HG03442 (cell line): ENCODE results near the gene SBK3.
"Not testable (repeated sequence)": the region's sequence is repeated elsewhere in the genome, so short reads cannot be mapped to it uniquely, and the experiment has no call there.

ENCODE experiments used
- ATAC-seq: cut with Tn5 transposase; IDR thresholded peaks from one replicate; pipeline ENCODE4 v1.9.1; 2021; ENCODE audit warnings: mild to moderate bottlenecking, moderate library complexity; ENCODE audit not compliant: unreplicated experiment

SBK3 gene

DNA sequence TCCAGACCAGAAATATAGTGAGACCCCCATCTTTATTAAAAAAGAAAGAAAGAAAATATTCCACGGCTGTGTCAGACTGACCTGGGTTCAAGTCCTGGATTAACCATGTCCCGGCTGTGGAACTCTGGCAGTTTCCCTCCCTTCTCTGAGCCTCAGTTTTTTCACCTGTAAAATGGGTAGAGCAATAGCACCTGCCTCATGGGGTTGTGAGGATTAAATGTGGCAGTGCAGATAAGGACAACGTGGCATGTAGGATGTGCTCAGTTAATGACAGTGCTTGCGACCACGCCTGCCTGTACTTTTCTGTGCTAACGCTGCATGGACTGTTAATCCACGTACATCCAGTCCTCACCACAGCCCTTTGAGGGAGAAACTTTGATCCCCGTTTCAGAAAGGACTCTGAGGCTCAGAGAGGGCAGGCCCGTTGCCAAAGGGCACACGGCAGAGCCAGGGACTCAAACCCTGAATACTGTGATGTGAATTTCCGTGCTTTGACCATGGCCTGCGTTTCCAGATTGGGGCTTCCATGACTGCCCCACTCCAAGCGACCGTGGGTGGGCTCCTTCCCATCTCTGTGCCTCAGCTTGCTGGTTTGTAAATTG is 24.6 kb downstream of the SBK3 start:
- no peak for ATAC-seq

DNA sequence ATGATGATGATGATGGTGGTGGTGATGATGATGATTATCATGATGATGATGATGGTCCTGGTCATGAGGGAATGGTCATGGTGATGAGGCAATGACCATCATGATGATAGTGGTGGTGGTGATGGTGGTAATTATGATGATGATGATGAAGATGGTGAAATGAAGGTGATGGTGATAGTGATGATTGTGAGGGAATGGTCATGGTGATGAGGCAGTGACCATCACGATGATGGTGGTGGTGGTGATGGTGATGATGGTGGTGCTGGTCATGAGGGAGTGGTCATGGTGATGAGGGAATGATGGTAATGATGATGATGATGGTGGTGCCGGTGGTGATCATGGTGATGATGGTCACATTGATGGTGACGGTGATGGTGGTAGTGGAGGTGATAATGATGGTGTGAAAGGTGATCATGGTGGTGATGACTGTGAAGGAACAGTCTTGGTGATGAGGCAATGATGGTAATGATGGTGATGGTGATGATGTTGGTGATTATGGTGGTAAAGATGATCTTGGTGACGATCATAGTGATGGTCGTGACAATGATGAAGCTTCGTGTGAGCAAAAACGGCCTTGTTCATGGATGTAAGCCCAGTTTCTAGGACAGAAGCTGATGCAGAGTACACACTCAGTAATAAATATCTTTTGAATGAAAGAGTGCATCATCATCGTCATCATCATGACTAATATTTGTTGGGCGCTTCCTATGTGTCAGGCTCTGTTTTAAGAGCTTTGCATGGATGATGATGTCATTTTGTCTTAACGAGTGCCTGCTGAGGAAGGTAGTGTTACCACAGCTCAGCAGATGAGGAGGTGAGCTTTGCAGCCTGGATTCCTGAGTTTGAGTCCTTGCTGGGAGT is 25.7 kb downstream of the SBK3 start:
- ATAC-seq = no peak

DNA sequence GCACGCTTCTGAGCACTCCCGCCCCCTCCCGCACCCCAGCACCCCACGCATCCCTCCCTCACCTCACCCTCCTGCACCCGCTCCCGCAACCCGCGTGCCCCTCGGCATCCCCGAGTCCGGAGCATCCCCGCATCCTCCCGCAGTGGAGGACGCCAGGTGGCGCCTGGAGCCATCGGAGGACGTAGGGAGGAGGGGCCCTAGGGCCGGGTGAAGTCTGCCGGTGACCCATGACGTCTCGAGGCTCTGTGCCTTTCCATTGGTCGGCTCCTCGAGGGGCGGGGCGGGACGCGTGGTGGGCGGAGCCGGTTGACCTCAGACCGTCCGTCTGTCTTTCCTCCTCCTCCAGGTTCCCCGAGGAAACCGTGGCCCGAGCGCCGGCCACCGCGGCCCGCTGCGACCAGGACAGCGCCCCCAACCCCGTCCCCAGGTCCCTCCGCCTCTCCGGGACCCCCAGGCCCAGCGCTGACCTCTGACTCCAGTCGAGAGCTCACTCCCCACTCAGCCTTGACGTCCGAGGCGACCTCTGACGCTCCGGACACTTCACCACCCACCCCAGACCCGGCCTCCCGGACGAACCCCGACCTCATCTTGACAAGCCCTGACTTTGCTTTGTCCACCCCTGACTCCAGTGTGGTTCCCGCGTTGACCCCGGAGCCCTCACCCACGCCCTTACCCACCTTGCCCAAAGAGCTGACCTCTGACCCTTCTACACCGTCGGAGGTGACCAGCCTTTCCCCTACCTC is 28.3 kb downstream of the SBK3 start:
- peak; percentile 97 for ATAC-seq

DNA sequence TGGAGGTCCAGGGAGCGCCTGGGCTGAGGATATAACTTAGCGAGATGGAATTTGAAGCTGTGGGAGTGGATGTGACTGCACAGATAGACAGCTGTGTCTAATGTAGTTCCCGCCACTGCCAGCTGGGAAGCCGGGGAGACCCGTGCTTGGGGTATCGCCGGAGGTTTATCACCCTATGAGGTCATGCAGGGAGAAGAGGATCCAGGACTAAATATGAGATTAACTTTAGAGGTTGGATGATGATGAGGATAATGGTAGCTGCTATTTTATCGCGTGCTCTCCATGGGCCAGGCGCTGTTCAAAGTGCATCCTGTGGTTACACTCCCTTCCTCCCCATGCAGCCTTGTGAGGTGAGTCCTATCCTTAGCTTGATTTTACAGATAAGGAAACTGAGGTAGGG is 37.2 kb downstream of the SBK3 start:
- no peak for ATAC-seq

DNA sequence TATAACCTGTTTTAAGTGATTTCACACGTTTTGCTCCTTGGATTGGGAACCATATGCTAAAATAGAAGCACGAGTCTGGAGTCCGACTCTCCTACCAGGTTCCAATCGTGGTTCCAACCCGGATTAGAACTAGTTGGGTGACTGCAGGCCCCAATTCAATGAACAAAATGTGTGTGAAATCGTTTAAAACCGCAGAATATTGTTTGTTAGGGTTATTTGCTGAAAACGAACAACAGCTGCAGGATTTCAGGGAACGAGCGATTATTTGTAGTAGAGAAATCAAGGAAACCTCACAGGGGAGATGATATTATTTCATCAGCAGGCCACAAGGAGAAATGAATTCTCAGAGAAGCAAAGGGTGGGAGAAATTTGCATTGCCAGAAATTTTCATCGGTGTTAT is 40.4 kb downstream of the SBK3 start:
- ATAC-seq = no peak

DNA sequence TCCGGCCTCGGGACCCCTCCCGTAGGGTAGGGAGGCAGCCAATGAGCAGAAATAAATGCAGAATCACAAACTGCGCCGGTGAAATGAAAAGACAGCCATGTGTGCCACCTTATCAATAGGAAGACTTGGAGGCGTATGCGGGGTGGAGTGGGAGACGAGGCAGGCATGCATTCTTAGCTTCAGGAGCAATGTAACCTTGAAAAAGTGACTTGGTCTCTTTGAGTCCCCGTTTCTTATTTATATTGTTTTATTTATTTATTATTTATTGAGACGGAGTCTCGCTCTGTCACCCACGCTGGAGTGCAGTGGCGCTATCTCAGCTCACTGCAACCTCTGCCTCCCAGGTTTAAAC is 41.1 kb downstream of the SBK3 start:
- no peak for ATAC-seq

DNA sequence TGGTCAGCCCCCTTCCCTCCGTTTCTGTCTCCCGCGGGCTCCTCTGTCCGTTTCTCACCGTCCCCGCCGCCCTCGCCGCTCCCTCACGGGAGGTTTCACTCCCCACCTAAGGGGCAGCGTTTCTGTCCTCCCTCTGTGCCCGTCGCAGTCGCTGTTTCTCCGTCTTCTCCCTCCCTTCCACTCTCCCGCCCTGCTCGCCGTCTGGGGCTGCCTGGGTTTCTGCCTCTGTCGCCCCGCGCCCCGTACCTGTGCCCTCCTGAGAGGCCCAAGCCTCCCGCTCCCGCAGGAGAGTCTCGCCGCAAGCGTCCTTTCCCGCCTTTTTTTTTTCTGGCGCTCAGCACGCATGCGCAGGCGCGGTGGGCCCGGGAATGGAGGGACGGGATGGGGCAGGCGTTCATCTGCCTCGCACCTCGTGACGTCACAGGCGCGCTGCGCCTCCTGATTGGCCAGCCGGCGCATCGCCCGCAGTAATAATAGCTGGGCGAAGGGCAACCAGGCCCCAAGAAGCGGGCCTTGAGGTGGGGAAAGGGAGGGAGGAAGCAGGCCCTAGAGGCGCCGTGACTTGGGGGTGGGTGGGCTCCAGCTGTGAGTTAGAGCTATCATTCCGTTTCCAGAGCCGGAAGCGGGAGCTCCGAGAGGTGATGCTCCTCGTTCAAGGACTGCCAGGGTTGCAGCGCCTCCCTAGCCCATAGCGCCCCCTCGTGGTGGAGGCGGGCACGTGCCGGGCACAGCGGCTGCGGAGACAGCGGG is 41.7 kb downstream of the SBK3 start:
- peak; percentile 90 for ATAC-seq

DNA sequence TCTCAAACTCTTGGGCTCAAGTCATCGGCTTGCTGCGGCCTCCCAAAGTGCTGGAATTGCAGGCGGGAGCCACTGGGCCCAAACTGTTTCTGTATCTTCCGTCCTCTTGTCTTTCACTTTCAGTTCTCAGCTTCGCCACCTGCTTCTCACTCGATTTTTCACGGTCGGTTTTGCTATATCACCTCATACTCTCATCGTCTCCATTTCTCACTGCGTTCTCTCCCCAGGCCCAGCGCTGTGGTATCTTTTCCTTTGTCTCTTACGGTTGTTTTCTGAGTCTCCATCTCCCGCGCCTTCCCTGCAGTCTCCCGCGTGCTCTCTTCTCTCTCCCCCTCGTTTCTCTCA is 42.2 kb downstream of the SBK3 start:
- ATAC-seq = no peak

DNA sequence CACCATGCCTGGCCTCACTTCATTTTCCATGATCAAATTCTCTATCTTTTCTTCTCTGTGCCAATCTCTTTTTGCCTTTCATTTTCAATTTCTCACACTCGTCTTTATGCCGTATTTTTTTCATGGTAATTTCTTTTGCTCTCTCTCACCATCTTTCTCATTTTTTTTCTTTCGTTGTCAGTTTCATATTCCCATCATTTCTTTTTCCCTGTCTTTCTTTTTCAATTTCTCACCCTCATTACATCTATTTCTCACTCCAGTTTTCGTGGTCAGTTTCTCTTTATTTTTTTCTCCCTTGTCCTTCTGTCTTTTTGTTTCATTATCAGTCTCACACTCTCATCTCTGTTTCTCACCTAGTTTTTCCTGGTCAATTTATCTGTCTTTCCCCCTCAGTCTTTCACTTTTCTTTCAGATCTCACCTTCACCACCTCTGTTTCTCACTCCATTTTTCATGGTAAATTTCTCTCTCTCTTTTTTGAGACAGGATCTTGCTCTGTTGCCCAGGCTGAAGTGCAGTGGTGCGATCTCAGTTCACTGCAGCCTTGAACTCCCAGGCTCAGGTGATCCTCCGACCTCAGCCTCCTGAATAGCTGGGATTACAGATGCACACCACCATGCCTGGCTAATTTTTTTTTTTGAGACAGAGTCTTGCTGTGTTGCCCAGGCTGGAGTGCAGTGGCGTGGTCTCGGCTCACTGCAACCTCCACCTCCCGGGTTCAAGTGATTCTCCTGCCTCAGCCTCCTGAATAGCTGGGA is 43.0 kb downstream of the SBK3 start:
- no peak for ATAC-seq

DNA sequence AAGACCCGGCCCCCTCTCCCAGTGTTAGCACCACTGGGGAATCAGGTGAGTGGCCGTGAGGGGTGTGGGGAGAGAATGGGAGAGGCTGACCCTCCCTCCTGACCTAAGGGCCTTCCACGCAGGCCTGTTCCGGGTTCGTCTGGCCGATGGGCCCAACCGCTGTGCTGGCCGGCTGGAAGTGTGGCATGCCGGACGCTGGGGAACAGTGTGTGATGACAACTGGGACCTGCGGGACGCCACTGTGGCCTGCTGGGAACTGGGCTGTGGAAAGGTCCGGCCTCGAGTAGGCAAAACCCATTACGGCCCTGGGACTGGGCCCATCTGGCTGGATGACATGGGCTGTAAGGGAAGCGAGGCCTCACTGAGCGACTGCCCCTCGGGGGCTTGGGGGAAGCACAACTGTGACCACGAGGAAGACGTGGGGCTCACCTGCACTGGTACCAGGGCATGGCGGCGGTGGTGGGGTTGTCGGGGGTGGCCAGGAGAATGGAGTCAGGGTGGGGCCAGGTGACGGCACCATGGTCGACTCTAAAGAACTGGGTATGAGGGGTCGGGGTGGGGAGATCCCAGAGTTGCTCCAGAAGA is 44.9 kb downstream of the SBK3 start:
- no peak for ATAC-seq

DNA sequence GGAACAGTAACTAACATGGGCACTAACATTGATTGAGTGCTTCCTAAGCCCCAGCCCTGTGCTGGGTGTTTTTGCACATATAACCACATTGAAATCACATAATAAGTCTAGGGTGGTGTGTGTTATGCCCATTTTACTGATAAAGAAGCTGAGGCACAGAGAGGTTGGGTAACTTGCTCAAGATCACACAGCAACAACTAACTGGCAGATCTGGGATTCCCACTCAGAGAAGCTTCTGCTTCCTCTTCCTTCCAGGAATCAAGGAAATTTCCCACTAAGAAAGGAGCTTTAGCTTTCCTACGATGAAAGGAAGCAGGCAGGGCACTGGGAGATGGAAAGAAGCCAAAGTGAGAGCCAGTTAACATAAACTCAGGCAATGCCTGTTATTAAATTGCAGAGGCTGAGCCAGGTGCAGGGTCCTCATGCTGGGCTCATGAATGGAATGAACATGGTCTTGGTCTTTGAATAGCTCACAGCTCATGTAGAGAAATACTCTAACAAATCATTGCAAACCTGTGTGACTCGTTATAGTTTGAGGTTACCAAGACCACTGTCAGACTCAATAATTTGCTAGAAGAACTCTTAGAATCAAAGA is 47.0 kb downstream of the SBK3 start:
- ATAC-seq = no peak

DNA sequence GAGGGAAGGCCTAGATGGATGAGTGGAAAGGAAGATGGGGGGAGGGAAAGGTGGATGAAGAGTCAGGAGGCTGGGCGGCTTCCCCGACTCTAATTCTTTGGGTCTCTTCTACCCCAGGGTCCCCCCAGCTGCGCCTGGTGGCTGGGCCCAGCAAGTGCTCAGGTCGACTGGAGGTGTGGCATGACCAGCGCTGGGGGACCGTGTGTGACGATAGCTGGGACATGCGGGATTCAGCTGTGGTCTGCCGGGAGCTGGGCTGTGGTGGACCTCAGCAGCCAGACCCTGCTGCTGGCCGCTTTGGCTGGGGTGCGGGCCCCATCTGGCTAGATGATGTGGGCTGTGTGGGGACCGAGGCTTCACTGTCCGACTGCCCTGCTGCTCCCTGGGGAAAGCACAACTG is 47.6 kb downstream of the SBK3 start:
- ATAC-seq = no peak

DNA sequence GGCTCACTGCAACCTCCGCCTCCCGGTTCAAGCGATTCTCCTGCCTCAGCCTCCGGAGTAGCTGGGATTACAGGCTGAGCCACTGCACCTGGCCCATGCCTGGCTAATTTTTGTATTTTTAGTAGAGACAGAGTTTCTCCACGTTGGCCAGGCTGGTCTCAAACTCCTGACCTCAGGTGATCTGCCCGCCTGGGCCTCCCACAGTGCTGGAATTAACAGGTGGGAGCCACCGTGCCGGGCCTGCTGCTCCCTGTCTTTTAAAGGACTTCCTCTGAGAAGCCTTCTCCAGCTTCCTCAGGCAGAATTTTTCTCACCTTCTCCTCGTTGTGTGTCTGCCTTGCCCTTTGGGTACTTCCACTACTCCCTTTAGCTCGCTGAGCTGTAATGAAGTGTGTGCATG is 48.5 kb downstream of the SBK3 start:
- ATAC-seq = not testable (repeated sequence)

DNA sequence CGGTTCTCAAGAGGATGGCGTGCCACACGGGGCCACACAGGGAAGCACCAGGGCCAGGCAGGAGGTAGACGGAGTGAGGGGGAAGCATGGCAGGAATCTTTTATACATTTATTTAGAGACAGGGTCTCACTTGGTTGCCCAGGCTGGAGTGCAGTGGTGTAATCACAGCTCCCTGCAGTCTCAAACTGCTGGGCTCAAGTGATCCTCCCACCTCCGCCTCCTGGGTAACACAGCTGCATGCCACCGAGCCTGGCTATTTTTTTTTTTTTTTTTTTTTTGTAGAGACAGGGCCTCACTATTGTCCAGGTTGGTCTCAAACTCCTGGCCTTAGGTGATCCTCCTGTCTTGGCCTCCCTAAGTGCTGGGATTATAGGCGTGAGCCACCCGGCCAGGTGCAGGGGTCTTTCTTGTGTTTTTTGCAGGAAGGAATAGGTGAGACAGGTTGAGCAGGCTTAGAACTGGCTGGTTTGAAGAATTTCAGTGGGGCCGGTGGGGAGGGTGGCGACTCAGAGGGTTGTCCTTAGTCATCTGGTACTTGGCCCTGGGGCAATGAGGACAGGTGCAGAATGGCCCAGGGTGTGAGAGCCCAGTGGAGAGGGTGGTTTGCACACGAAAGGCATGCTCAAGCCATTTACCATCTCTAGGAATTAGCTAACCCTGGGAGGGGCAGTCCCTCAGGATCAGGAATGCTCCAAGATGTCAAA is 49.5 kb downstream of the SBK3 start:
- ATAC-seq = no peak

DNA sequence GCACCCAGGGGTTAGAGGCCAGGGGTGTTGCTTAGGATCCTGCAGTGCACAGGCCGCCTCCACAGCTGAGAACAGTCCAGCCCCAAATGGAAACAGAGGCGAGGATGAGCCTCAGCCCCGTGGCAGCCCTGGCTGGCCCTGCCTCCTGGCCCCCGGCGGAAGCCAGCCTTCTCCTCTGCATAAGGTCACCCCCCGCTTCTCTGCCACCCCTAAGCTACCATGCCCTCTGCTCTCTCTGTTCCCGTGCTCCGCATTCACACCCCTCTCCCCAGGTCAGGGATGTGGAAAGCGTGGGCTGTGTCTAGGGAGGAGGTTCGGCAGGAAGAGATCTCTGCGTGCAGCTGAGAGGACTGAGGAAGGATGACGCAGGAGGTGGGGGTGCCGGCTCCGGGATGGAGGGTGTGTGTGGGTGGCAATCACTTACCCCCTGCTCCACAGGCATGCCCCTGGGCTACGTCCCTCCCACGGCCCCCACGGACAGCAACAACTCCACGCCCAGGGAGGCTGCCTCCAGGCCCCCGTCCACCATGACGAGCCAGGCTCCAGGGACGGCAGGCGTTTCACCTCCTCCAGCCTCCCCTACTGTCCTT is 51.1 kb downstream of the SBK3 start:
- ATAC-seq = no peak

DNA sequence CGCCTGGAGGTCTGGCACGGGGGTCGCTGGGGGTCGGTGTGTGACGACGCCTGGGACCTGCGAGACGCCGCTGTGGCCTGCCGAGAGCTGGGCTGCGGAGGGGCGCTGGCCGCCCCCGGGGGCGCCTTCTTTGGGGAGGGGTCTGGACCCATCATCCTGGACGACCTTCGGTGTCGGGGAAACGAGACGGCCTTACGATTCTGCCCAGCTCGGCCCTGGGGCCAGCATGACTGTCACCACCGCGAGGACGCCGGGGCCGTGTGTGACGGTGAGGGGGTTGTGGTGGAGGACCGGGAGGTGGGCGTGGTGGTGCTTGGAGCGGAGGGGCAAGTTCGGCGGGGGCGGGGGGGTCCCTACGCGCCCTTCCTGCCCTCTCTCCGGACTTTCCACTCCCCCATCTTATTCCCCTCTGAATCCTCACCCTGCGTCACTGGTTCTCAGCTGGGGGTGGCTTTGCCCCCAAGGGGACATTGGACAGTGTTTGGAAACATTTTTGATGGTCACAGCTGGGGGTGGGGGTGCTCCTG is 51.6 kb downstream of the SBK3 start:
- no peak for ATAC-seq

DNA sequence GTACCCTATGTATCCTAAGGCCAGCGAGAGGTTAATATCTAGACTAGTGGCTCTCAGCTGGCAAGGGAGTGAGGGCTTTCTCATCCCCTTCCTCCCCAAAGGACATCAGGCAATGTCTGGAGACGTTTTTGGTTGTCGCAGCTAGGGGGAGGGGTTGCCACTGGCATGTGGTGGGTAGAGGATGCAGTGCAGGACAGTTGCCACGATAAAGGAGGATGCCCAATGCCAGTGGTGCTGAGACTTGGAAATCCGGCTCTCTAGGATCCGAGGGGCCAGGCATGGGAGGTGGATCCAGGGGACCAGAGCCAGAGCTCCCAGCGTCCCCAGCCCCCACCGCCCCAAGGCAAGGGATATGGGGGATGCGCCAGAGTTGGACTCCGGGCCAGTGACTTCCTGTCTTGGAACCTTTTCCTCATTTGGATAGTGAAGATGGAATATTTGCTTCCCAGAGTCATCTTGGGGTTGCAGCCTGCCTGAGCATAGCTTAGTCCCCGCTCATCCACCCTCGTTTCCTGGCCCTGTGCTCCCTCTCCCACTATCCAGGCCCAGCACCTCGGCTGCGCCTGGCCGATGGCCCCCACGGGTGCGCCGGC is 52.2 kb downstream of the SBK3 start:
- ATAC-seq = no peak

DNA sequence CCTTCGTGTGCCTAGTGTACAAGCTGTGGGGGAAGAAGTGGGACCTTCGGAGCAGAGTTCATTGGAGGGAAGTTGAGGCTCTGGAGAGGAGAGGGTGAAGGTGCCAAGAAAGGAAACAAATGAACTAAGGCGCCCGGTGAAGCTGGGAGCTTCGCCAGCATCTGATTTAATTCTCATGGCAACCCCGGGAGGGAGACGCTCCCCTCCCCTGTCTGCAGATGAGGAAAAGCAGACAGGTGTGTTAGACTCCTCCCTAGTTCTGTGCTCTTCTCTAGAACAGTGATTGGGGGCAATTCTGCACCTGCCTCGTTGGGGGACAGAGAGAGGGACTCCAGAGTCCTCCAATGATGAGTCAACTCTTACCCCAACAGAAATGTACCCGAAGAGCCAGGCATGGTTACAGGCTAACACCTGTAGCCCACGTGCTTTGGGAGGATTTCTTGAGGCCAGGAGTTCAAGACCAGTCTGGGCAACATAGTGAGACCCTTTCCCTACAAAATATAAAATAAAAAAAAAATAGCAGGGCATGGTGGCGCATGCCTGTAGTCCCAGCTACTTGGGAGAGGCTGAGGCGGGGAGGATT is 52.9 kb downstream of the SBK3 start:
- no peak for ATAC-seq
